SK-N-SH treated with all-trans-retinoic acid at 6 μM for 48 hours (cell line): Measurements from ENCODE around the gene TEX13C.

ENCODE experiments used
- ATAC-seq: fragments of 200-7000 bp; cut with Tn5 transposase; 3 replicates; pipeline ENCODE4 v1.9.1; 2020; ENCODE audit warnings: mild to moderate bottlenecking, moderate library complexity
- ARNTL ChIP-seq: fragments of 450-650 bp; formaldehyde crosslinking; IDR thresholded peaks from 2 replicates; pipeline ENCODE4 v1.5.0; 2020; ENCODE audit warnings: low read depth, mild to moderate bottlenecking, moderate library complexity, borderline replicate concordance
- BACH2 ChIP-seq: fragments of 250-450 bp; sonication (Bioruptor Pico); IDR thresholded peaks from 2 replicates; pipeline ENCODE4 v1.9.0; 2021; ENCODE audit warnings: mild to moderate bottlenecking, borderline replicate concordance
- CREB5 ChIP-seq: fragments of 250-450 bp; sonication (Bioruptor Pico); IDR thresholded peaks from 2 replicates; pipeline ENCODE4 v1.5.1; 2020; ENCODE audit warnings: low read depth, mild to moderate bottlenecking, moderate library complexity
- CSDC2 ChIP-seq: fragments of 250-450 bp; sonication (Bioruptor Pico); IDR thresholded peaks from 2 replicates; pipeline ENCODE4 v1.5.0; 2020; ENCODE audit warnings: mild to moderate bottlenecking, moderate library complexity
- CSRNP3 ChIP-seq: fragments of 250-450 bp; sonication (Bioruptor Pico); IDR thresholded peaks from 2 replicates; pipeline ENCODE4 v1.5.1; 2021; ENCODE audit warnings: mild to moderate bottlenecking, moderate library complexity
- ESRRG ChIP-seq: fragments of 250-450 bp; sonication (Bioruptor Pico); IDR thresholded peaks from 2 replicates; pipeline ENCODE4 v1.6.1; 2021; ENCODE audit warnings: mild to moderate bottlenecking
- GLIS3 ChIP-seq: fragments of 250-450 bp; sonication (Bioruptor Pico); IDR thresholded peaks from 2 replicates; pipeline ENCODE4 v1.5.0; 2020; ENCODE audit warnings: mild to moderate bottlenecking, moderate library complexity
- ISL1 ChIP-seq: fragments of 250-450 bp; sonication (Bioruptor Pico); IDR thresholded peaks from 2 replicates; pipeline ENCODE4 v2.1.2; 2022; ENCODE audit warnings: mild to moderate bottlenecking, moderate library complexity
- PATZ1 ChIP-seq: fragments of 250-450 bp; sonication (Bioruptor Pico); IDR thresholded peaks from 2 replicates; pipeline ENCODE4 v1.8.0; 2020; ENCODE audit warnings: mild to moderate bottlenecking, moderate library complexity, borderline replicate concordance
- POU6F1 ChIP-seq: fragments of 250-450 bp; sonication (Bioruptor Pico); IDR thresholded peaks from 2 replicates; pipeline ENCODE4 v1.8.0; 2021; ENCODE audit warnings: low read depth, mild to moderate bottlenecking, moderate library complexity, borderline replicate concordance
- PPARA ChIP-seq: fragments of 250-450 bp; sonication (Bioruptor Pico); IDR thresholded peaks from 2 replicates; pipeline ENCODE4 v1.5.0; 2020; ENCODE audit warnings: mild to moderate bottlenecking, borderline replicate concordance
- RARB ChIP-seq: fragments of 250-450 bp; sonication (Bioruptor Pico); IDR thresholded peaks from 2 replicates; pipeline ENCODE4 v1.8.0; 2021; ENCODE audit warnings: mild to moderate bottlenecking, moderate library complexity
- SNAI2 ChIP-seq: fragments of 250-450 bp; sonication (Bioruptor Pico); IDR thresholded peaks from 2 replicates; pipeline ENCODE4 v1.5.0; 2020; ENCODE audit warnings: mild to moderate bottlenecking, moderate library complexity
- TCF4 ChIP-seq: fragments of 250-450 bp; sonication (Bioruptor Pico); IDR thresholded peaks from 2 replicates; pipeline ENCODE4 v1.8.0; 2021; ENCODE audit warnings: mild to moderate bottlenecking, moderate library complexity, borderline replicate concordance
- TOX ChIP-seq: fragments of 250-450 bp; sonication (Bioruptor Pico); IDR thresholded peaks from 2 replicates; pipeline ENCODE4 v1.8.0; 2021; ENCODE audit warnings: mild to moderate bottlenecking, moderate library complexity, borderline replicate concordance
- TSHZ2 ChIP-seq: fragments of 250-450 bp; sonication (Bioruptor Pico); IDR thresholded peaks from 2 replicates; pipeline ENCODE4 v1.5.0; 2020; ENCODE audit warnings: mild to moderate bottlenecking, moderate library complexity
- ZC3H10 ChIP-seq: fragments of 250-450 bp; sonication (Bioruptor Pico); IDR thresholded peaks from 2 replicates; pipeline ENCODE4 v1.5.1; 2021; ENCODE audit warnings: mild to moderate bottlenecking, moderate library complexity
- ZFP3 ChIP-seq: fragments of 250-450 bp; sonication (Bioruptor Pico); IDR thresholded peaks from 2 replicates; pipeline ENCODE4 v1.5.0; 2020; ENCODE audit warnings: mild to moderate bottlenecking, moderate library complexity
- ZFP30 ChIP-seq: fragments of 450-650 bp; formaldehyde crosslinking; IDR thresholded peaks from 2 replicates; pipeline ENCODE4 v1.5.0; 2022; ENCODE audit warnings: mild to moderate bottlenecking, moderate library complexity
- ZNF565 ChIP-seq: fragments of 450-650 bp; formaldehyde crosslinking; conservative IDR thresholded peaks from 2 replicates; pipeline ENCODE4 v1.5.0; 2020; ENCODE audit warnings: low read depth, mild to moderate bottlenecking, moderate library complexity
- ZNF70 ChIP-seq: fragments of 450-650 bp; formaldehyde crosslinking; IDR thresholded peaks from 2 replicates; pipeline ENCODE4 v1.5.0; 2020; ENCODE audit warnings: mild to moderate bottlenecking, moderate library complexity
- ZNF8 ChIP-seq: fragments of 450-650 bp; formaldehyde crosslinking; IDR thresholded peaks from 2 replicates; pipeline ENCODE4 v1.5.0; 2020; ENCODE audit warnings: mild to moderate bottlenecking, moderate library complexity

Gene TEX13C

GRCh38 chrX:125326599-125326998 is 6.9 kb downstream of the TEX13C start (continued):
- TF ChIP-seq ISL1 (no peak), ZFP3 (no peak)

- no peak for TF ChIP-seq CREB5 (CRISPR knock-in tag)
- TF ChIP-seq CSDC2 (CRISPR knock-in tag), result no peak
- TF ChIP-seq ESRRG (CRISPR knock-in tag), result no peak
- no peak for TF ChIP-seq ZFP30 (CRISPR knock-in tag)
- no peak for TF ChIP-seq RARB (CRISPR knock-in tag)
- TF ChIP-seq POU6F1 (CRISPR knock-in tag), result no peak
- no peak for TF ChIP-seq PATZ1 (CRISPR knock-in tag)
- TF ChIP-seq ZNF8 (CRISPR knock-in tag), result no peak
- ATAC-seq, result no peak
These were observed 8.2 kb downstream of the TEX13C start for GRCh38 chrX:125327891-125328290.

- ATAC-seq, result no peak
- TF ChIP-seq CSRNP3 (no peak), PPARA (CRISPR knock-in tag) (no peak), ESRRG (CRISPR knock-in tag) (no peak), TOX (CRISPR knock-in tag) (no peak), BACH2 (CRISPR knock-in tag) (no peak), ZNF70 (CRISPR knock-in tag) (no peak), ARNTL (CRISPR knock-in tag) (no peak), ZNF565 (CRISPR knock-in tag) (no peak), SNAI2 (CRISPR knock-in tag) (no peak), ZC3H10 (CRISPR knock-in tag) (no peak), CREB5 (CRISPR knock-in tag) (no peak), TCF4 (CRISPR knock-in tag) (no peak), PATZ1 (CRISPR knock-in tag) (no peak)
These were observed 13.9 kb downstream of the TEX13C start for GRCh38 chrX:125333583-125333982.

- no peak for ATAC-seq
- TF ChIP-seq TSHZ2 (CRISPR knock-in tag) (no peak), ZNF8 (CRISPR knock-in tag) (no peak), ZFP30 (CRISPR knock-in tag) (no peak), GLIS3 (CRISPR knock-in tag) (no peak), ISL1 (no peak), CSRNP3 (no peak)
These were observed 20.8 kb downstream of the TEX13C start for GRCh38 chrX:125340490-125340889.
